Omental fat pad (tissue), 4 donors: ENCODE measurements around the gene ELL. TPM values are rescaled to one million over a fixed set of nuclear protein-coding genes. Genes with fewer than 3 reads are reported as not detected.

ENCODE experiments used
- ATAC-seq: fragments of 150-250 bp; one replicate; pipeline ENCODE4 v1.9.1; 2016; ENCODE audit warnings: mild to moderate bottlenecking, moderate library complexity; ENCODE audit not compliant: low FRiP score
- DNase-seq: peaks from one replicate; pipeline ENCODE4 v3.0.0-alpha.2; 2019; ENCODE audit warnings: low spot score
- total RNA-seq, 4 donors: library from RNA; depleted of rRNA; stranded (reverse); fragments of >200 nt; gene quantifications; one replicate each; pipeline ENCODE4 v1.1.0, GENCODE V29; 2016
- TF ChIP-seq, protein P1 (sequence below), 3 donors: fragments of 450-650 bp; IDR thresholded peaks; one replicate each; pipeline ENCODE4 v1.5.1; 2016 to 2017; ENCODE audit warnings: antibody characterized with exemption in 3 of 3, mild to moderate bottlenecking in 3 of 3, moderate library complexity in 2 of 3

ELL gene
- total RNA-seq: 10 to 100 TPM; 18.1 to 43.1 (median 24.8) TPM

DNA sequence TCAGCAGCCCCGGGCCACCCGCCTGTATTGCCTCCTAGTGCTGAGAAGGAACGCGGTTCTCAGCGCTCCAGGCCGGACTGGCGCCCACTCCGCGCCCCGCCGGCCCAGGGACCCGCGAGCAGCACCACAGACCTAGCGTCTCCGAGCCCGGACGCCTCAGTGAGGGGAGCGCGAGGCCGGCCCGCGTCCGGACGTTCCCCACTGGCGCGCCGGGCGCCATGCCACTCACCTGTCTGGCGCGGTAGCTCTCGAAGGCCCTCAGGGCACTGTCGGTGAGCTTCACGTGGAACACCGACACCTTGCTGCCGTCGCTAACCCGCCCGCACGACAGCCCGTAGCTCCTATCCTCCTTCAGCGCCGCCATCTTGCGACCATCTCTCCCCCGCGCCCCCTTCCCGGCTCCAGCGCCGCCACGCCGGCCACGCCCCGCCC lies at the start of gene ELL:
Gene ELL (minus strand): TSS at position 379 of the 432 bp plus-strand sequence. CDS start 15 bp downstream, at position 364.
- DNase-seq (no peak), ATAC-seq (no peak)
- TF ChIP-seq, protein P1, sequence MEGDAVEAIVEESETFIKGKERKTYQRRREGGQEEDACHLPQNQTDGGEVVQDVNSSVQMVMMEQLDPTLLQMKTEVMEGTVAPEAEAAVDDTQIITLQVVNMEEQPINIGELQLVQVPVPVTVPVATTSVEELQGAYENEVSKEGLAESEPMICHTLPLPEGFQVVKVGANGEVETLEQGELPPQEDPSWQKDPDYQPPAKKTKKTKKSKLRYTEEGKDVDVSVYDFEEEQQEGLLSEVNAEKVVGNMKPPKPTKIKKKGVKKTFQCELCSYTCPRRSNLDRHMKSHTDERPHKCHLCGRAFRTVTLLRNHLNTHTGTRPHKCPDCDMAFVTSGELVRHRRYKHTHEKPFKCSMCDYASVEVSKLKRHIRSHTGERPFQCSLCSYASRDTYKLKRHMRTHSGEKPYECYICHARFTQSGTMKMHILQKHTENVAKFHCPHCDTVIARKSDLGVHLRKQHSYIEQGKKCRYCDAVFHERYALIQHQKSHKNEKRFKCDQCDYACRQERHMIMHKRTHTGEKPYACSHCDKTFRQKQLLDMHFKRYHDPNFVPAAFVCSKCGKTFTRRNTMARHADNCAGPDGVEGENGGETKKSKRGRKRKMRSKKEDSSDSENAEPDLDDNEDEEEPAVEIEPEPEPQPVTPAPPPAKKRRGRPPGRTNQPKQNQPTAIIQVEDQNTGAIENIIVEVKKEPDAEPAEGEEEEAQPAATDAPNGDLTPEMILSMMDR (IDR thresholded peaks at IDR 0.05): no peak

DNA sequence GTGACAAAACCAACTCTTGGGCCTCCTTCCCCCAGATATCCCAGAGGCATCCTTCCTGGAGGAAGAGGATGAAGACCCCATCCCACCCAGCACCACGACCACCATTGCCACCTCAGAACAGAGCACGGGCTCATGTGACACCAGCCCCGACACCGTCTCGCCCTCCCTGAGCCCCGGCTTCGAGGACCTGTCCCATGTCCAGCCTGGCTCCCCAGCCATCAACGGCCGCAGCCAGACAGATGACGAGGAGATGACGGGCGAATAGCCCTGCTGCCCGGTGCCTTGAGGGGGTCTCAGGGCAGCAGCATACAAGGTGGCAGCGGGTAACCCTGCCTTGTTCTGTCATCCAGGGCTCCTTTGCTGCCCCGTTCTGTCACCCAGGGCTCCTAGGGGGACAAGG lies 46.5 kb upstream of the ELL start:
- TF ChIP-seq, protein P1 (IDR thresholded peaks at IDR 0.05): no peak
- DNase-seq (no peak), ATAC-seq (no peak)

DNA sequence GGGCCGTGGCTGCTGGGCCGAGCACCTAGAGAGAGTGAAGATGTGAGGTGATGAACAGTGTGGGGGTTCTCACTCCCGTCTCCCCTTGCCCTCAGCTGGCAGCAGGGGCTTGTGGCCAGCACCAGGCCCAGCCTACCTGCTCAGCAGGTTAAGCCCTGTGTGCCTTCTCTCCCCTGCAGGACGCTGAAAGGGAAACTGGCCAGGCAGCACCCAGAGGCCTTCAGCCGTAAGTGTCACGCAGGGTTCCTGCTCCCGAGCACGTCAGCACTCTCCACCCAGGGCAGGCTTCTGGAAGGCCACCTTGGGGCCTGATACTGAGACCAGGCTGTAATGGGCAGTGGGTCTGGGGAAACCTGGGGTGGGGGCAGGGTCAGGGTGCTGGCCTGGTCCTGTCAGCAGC lies 45.1 kb upstream of the ELL start:
- DNase-seq (no peak), ATAC-seq (no peak)
- TF ChIP-seq, protein P1 (IDR thresholded peaks at IDR 0.05): no peak

DNA sequence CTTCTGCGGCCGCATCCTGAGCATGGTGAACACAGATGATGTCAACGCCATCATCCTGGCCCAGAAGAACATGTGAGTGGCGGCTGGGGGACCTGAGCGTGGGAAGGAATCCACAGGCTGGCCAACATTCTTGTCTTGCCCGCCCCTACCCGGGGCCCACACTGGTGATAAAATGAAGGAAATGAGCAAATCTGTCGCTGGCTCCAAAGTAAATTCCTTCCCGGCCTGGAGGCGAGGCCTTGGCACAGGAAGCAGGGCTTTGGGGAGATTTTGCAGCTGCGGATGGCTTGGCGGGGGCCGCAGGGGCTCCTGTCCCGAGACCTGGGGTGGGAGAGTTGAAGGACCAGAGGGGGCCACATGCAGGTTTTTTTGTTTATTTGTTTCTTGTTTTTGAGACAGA lies 40.2 kb upstream of the ELL start:
- ATAC-seq: no peak
- DNase-seq: no peak
- TF ChIP-seq, protein P1 (IDR thresholded peaks at IDR 0.05): no peak

DNA sequence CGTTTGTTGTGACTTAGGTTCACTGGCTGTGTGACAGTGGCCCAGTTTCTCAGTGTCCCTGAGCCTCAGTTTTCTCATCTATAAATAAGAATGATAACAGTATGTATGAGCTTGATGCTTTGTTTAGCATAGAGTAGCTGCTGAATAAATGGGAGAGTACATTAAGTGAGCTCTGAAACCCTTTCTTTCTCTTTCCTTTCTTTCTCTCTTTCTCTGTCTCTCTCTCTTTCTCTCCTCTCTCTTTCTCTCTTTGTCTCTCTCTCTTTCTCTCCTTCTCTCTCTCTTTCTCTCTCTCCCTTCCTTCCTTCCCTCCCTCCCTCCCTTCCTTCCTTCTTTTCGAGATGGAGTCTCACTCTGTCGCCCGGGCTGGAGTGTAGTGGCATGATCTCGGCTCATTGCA lies 37.8 kb upstream of the ELL start:
- DNase-seq: no peak
- TF ChIP-seq, protein P1 (IDR thresholded peaks at IDR 0.05): no peak
- no peak for ATAC-seq

DNA sequence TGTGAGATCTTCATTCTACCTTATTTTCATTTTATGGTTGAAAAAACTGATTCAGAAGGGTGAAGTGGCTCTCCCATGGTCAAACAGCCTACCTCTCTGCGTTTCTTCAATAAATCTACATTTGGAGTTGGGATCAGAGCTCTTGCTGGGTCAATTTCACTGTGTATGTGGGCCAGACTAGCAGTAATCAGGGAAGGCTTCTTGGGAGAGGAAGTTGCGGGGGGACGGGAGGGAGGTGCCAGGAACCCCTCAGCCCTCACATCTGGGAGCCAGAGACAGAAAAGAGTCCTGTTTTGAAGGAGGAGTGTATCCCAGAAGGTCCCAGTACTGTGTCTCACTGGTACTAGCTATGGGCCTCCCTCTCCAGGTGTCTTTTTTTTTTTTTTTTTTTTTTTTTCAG lies 36.7 kb upstream of the ELL start:
- no peak for ATAC-seq
- TF ChIP-seq, protein P1 (IDR thresholded peaks at IDR 0.05): no peak
- no peak for DNase-seq

DNA sequence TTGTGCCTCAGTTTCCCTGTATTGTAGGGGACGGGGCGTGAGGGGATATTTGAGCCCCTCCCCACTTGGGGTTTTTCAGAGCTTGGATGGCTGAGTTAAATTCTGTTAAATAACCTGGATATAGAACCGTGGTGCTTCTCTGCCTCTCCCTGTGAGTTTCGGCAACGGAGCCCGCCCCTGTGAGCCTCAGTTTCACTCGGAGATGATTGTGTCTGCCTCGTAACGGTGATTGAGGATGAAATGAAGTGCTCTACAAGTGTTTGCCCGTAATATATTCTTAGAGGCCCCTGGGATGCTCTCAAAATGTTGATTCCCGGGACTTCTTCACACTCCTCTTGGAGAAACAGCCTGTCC lies 36.3 kb upstream of the ELL start:
- no peak for DNase-seq
- TF ChIP-seq, protein P1 (IDR thresholded peaks at IDR 0.05): no peak
- peak; percentile 31 for ATAC-seq
